Measurements from ENCODE around the gene UBQLN4.
A peak's percentile ranks its signal among the peaks of the same experiment; 100 is the strongest.

Gene UBQLN4

GRCh38 chr1:156077430-156077760 lies 23.8 kb upstream of the UBQLN4 start:
- no peak overlapping the region for H3K27ac ChIP-seq (ENCODE audit: low read depth, low read length)
- no peaks in the 10 kb centered on the region for H4K20me1 ChIP-seq (ENCODE audit: low read depth, low read length)
- no peaks in the 10 kb centered on the region for H3K9me3 ChIP-seq (ENCODE audit: insufficient read depth, low read length)
- H3K9ac ChIP-seq (ENCODE audit: low read length) = no peak overlapping the region
- H3K36me3 ChIP-seq (ENCODE audit: low read length) = no peaks in the 10 kb centered on the region
- H3K9me2 ChIP-seq (replicated peaks; ENCODE audit: insufficient read depth, low read length) = no peaks in the 10 kb centered on the region
- no peak overlapping the region for H3K4me3 ChIP-seq (ENCODE audit: insufficient read depth, low read length, poor library complexity, severe bottlenecking)
- H3F3A ChIP-seq (ENCODE audit: insufficient read depth) = no peaks in the 10 kb centered on the region
- no peak overlapping the region for H3K4me2 ChIP-seq (ENCODE audit: low read depth, low read length, poor library complexity, severe bottlenecking)
- H3K27me3 ChIP-seq (ENCODE audit: low read length) = no peaks in the 10 kb centered on the region
- TF ChIP-seq EZH2phosphoT487 (conservative IDR thresholded peaks at IDR 0.05; ENCODE audit: low read length) (no peak), CTCF (IDR thresholded peaks at IDR 0.05; ENCODE audit: insufficient read depth, low read length, poor library complexity, severe bottlenecking) (no peak)
- H3K79me2 ChIP-seq (ENCODE audit: insufficient read depth, low read length) = no peaks in the 10 kb centered on the region
- no peak overlapping the region for H2AFZ ChIP-seq (ENCODE audit: low read depth, low read length, severe bottlenecking)

GRCh38 chr1:156076609-156077429 lies 23.2 kb upstream of the UBQLN4 start:
- H3K4me2 ChIP-seq (ENCODE audit: low read depth, low read length, poor library complexity, severe bottlenecking) = peak overlapping the region; percentile 40
- H3K4me3 ChIP-seq (ENCODE audit: insufficient read depth, low read length, poor library complexity, severe bottlenecking) = peak overlapping the region; percentile 16
- no peaks in the 10 kb centered on the region for H3K9me3 ChIP-seq (ENCODE audit: insufficient read depth, low read length)
- no peaks in the 10 kb centered on the region for H3K9me2 ChIP-seq (replicated peaks; ENCODE audit: insufficient read depth, low read length)
- H4K20me1 ChIP-seq (ENCODE audit: low read depth, low read length) = no peaks in the 10 kb centered on the region
- no peaks in the 10 kb centered on the region for H3K79me2 ChIP-seq (ENCODE audit: insufficient read depth, low read length)
- no peaks in the 10 kb centered on the region for H3F3A ChIP-seq (ENCODE audit: insufficient read depth)
- no peaks in the 10 kb centered on the region for H3K27me3 ChIP-seq (ENCODE audit: low read length)
- H2AFZ ChIP-seq (ENCODE audit: low read depth, low read length, severe bottlenecking) = no peak overlapping the region
- H3K9ac ChIP-seq (ENCODE audit: low read length) = peak overlapping the region; percentile 50
- H3K36me3 ChIP-seq (ENCODE audit: low read length) = no peaks in the 10 kb centered on the region
- H3K27ac ChIP-seq (ENCODE audit: low read depth, low read length) = no peak overlapping the region
- no peak for TF ChIP-seq CTCF (IDR thresholded peaks at IDR 0.05; ENCODE audit: insufficient read depth, low read length, poor library complexity, severe bottlenecking)
- TF ChIP-seq EZH2phosphoT487 (conservative IDR thresholded peaks at IDR 0.05; ENCODE audit: low read length) = no peak

GRCh38 chr1:156075775-156076204 lies 22.2 kb upstream of the UBQLN4 start:
- Histone ChIP-seq H3K4me2 (ENCODE audit: low read depth, low read length, poor library complexity, severe bottlenecking) (peak overlapping the region; percentile 40), H3K4me3 (ENCODE audit: insufficient read depth, low read length, poor library complexity, severe bottlenecking) (no peak overlapping the region), H3K27ac (ENCODE audit: low read depth, low read length) (no peak overlapping the region), H3K9me3 (ENCODE audit: insufficient read depth, low read length) (no peaks in the 10 kb centered on the region), H3F3A (ENCODE audit: insufficient read depth) (no peaks in the 10 kb centered on the region), H3K27me3 (ENCODE audit: low read length) (no peaks in the 10 kb centered on the region), H3K79me2 (ENCODE audit: insufficient read depth, low read length) (no peaks in the 10 kb centered on the region), H3K9me2 (replicated peaks; ENCODE audit: insufficient read depth, low read length) (no peaks in the 10 kb centered on the region), H4K20me1 (ENCODE audit: low read depth, low read length) (no peaks in the 10 kb centered on the region), H2AFZ (ENCODE audit: low read depth, low read length, severe bottlenecking) (no peak overlapping the region), H3K9ac (ENCODE audit: low read length) (peak overlapping the region; percentile 50), H3K36me3 (ENCODE audit: low read length) (no peaks in the 10 kb centered on the region)
- TF ChIP-seq EZH2phosphoT487 (conservative IDR thresholded peaks at IDR 0.05; ENCODE audit: low read length) (no peak), CTCF (IDR thresholded peaks at IDR 0.05; ENCODE audit: insufficient read depth, low read length, poor library complexity, severe bottlenecking) (no peak)
